B cell (primary cell): ENCODE data around the gene PRRT4. TPM values are rescaled to one million over a fixed set of nuclear protein-coding genes. Genes with fewer than 3 reads are reported as not detected.

Source experiments
- ATAC-seq: fragments of 200-7000 bp; cut with Tn5 transposase; one replicate; pipeline ENCODE4 v1.10.0; 2021; ENCODE audit warnings: low read depth, mild to moderate bottlenecking, moderate number of reproducible peaks, moderate library complexity
- CTCF ChIA-PET: fragments of 350-600 bp; sonication (Branson Sonifier 250); formaldehyde crosslinking; loops from one replicate; lab custom pipeline; 2021; ENCODE audit warnings: antibody characterized with exemption, inconsistent platforms; lab: Charles Lee
- POLR2A ChIA-PET: fragments of 350-600 bp; sonication (Branson Sonifier 250); formaldehyde crosslinking; loops from one replicate; lab custom pipeline; 2021; ENCODE audit warnings: antibody characterized with exemption; lab: Charles Lee
- DNase-seq: peaks from one replicate; pipeline ENCODE4 v3.0.0; 2013
- H2AFZ ChIP-seq: 2 replicates; pipeline ENCODE4 v1.6.1; 2012; ENCODE audit warnings: mild to moderate bottlenecking, low read depth, low read length; ENCODE audit not compliant: insufficient read depth, poor library complexity, severe bottlenecking
- H3K27ac ChIP-seq, 2 donors: 1 replicate in 1 of 2; 2 replicates in 1 of 2; pipeline ENCODE4 v1.5.1; 2012 to 2013; ENCODE audit warnings: low read length in 2 of 2, mild to moderate bottlenecking in 2 of 2, moderate library complexity in 1 of 2
- H3K27me3 ChIP-seq, 4 experiments: fragments of 200-600 bp in 1 of 4; sonication (generic) in 1 of 4; replicated peaks in 1 of 4; 1 replicate in 2 of 4; 2 replicates in 2 of 4; pipeline versions ENCODE4 v1.6.1 to v1.7.0; 2013 to 2016; ENCODE audit warnings: low read length in 3 of 4, mild to moderate bottlenecking in 2 of 4, mixed read lengths in 1 of 4, moderate library complexity in 1 of 4; ENCODE audit not compliant: insufficient read depth in 4 of 4, control insufficient read depth in 3 of 4; ENCODE audit errors: control extremely low read depth in 1 of 4
- H3K36me3 ChIP-seq, 2 experiments: replicated peaks in 1 of 2; 1 replicate in 1 of 2; 2 replicates in 1 of 2; pipeline versions ENCODE4 v1.6.1 to v1.7.1; 2013; ENCODE audit warnings: low read length in 1 of 2; ENCODE audit not compliant: insufficient read depth in 2 of 2, control insufficient read depth in 1 of 2; ENCODE audit errors: control extremely low read depth in 1 of 2, extremely low read depth in 1 of 2
- H3K4me1 ChIP-seq, 2 donors: fragments of 200-600 bp in 1 of 2; sonication (generic) in 1 of 2; 1 replicate in 1 of 2; 2 replicates in 1 of 2; pipeline versions ENCODE4 v1.5.1 to v1.6.1; 2013 to 2017; ENCODE audit warnings: low read length in 2 of 2; ENCODE audit not compliant: control insufficient read depth in 2 of 2, insufficient read depth in 2 of 2
- H3K4me2 ChIP-seq: replicated peaks from 2 replicates; pipeline ENCODE3; 2012; ENCODE audit warnings: mild to moderate bottlenecking, low read depth, low read length; ENCODE audit not compliant: poor library complexity, severe bottlenecking
- H3K4me3 ChIP-seq, 5 experiments: fragments of 200-600 bp in 1 of 5; sonication (generic) in 1 of 5; 1 replicate in 3 of 5; 2 replicates in 2 of 5; pipeline versions ENCODE4 v1.5.1 to v1.7.0; 2011 to 2016; ENCODE audit warnings: low read length in 4 of 5, mild to moderate bottlenecking in 4 of 5, low read depth in 2 of 5, control low read depth in 1 of 5, moderate library complexity in 1 of 5; ENCODE audit not compliant: insufficient read depth in 1 of 5; ENCODE audit errors: control extremely low read depth in 1 of 5, extremely low read depth in 1 of 5
- H3K79me2 ChIP-seq: fragments of 200-600 bp; sonication (generic); one replicate; pipeline ENCODE4 v1.6.0; 2016; ENCODE audit warnings: low read length; ENCODE audit not compliant: control insufficient read depth, insufficient read depth
- H3K9ac ChIP-seq: fragments of 200-600 bp; sonication (generic); 2 replicates; pipeline ENCODE4 v1.6.1; 2017; ENCODE audit warnings: mild to moderate bottlenecking, low read length, moderate library complexity
- H3K9me3 ChIP-seq, 3 donors: one replicate each; pipeline versions ENCODE4 v1.6.1 to v1.7.1; 2013; ENCODE audit warnings: low read length in 2 of 3; ENCODE audit not compliant: control insufficient read depth in 2 of 3, insufficient read depth in 1 of 3; ENCODE audit errors: control extremely low read depth in 1 of 3
- H4K20me1 ChIP-seq: 2 replicates; pipeline ENCODE4 v1.6.0; 2012; ENCODE audit warnings: mild to moderate bottlenecking, low read length; ENCODE audit not compliant: insufficient read depth, control insufficient read depth, poor library complexity, severe bottlenecking
- H3K27ac Mint-ChIP-seq: one replicate; pipeline ENCODE4 v1.8.0; 2021; ENCODE audit warnings: mixed read lengths
- H3K27me3 Mint-ChIP-seq: one replicate; pipeline ENCODE4 v1.8.0; 2021; ENCODE audit warnings: mixed read lengths
- H3K4me1 Mint-ChIP-seq: one replicate; pipeline ENCODE4 v1.8.0; 2021; ENCODE audit warnings: mixed read lengths
- H3K4me3 Mint-ChIP-seq: one replicate; pipeline ENCODE4 v1.8.0; 2021; ENCODE audit warnings: mixed read lengths
- H3K9me3 Mint-ChIP-seq: one replicate; pipeline ENCODE4 v1.8.0; 2022; ENCODE audit warnings: mixed read lengths; ENCODE audit not compliant: insufficient read depth
- CTCF ChIP-seq: fragments of 200-600 bp; IDR thresholded peaks from one replicate; pipeline ENCODE4 v1.8.0; 2022; ENCODE audit warnings: antibody characterized with exemption, mild to moderate bottlenecking
- EZH2 ChIP-seq: IDR thresholded peaks from 2 replicates; pipeline ENCODE4 v1.6.1; 2012; ENCODE audit warnings: borderline replicate concordance, low read depth, mild to moderate bottlenecking, moderate library complexity, low read length; ENCODE audit not compliant: insufficient read depth, poor library complexity, severe bottlenecking
- WGBS: methylation state at CpG from one replicate; pipeline ENCODE4 v1.1.5; 2013; ENCODE audit warnings: missing lambda C conversion rate; ENCODE audit not compliant: insufficient coverage; 5-methylcytosine and 5-hydroxymethylcytosine counted together
- intact Hi-C: fragments of 100-400 bp; cut with micrococcal nuclease; formaldehyde crosslinking; loops from one replicate; pipeline ENCODE4 v1.10.0; 2022
- polyA plus RNA-seq: library from polyadenylated mRNA; depleted of rRNA; stranded (reverse); fragments of >200 nt; gene quantifications from 2 replicates; pipeline ENCODE4 v1.2.3, GENCODE V29; 2012
- total RNA-seq, 2 donors: library from RNA; stranded (reverse); fragments of 120-200 nt in 1 of 2; gene quantifications; 1 replicate in 1 of 2; 2 replicates in 1 of 2; pipeline versions ENCODE4 v1.2.3 to v1.2.4, GENCODE V29; 2013 to 2022

The PRRT4 gene
- total and polyA plus RNA-seq, 2 donors (not counting 1 experiment from before 2014, with no cell fraction given): 0.04 to 0.20 TPM

GRCh38 chr7:128392446-128393327 lies 31.2 kb upstream of the PRRT4 start:
- H3K9me3 ChIP-seq: no peaks in the 10 kb centered on the region
- H3K79me2 ChIP-seq: no peaks in the 10 kb centered on the region
- intact Hi-C loops: no loop called here
- peaks cover 0 to 5% of the 10 kb centered on the region in 2 donors for H3K4me1 ChIP-seq
- peaks cover 0 to 10% (median 3%) of the 10 kb centered on the region in 4 experiments for H3K27me3 ChIP-seq
- ChIA-PET CTCF (interaction anchor here (1.0 to 1.2 kb wide), 2 partner anchors 35 to 69 kb away, joined by 3 to 6 read pairs; no protein-coding TSS in a partner anchor), POLR2A (no interaction called here)
- no peak overlapping the region for H3K4me2 ChIP-seq
- no peak overlapping the region for H3K27ac Mint-ChIP-seq
- no peak overlapping the region for H2AFZ ChIP-seq
- H3K27me3 Mint-ChIP-seq: no peaks in the 10 kb centered on the region
- no peak overlapping the region for H3K4me3 Mint-ChIP-seq
- H3K27ac ChIP-seq: no peak overlapping the region
- no peak overlapping the region for H3K4me3 ChIP-seq
- H4K20me1 ChIP-seq: no peaks in the 10 kb centered on the region
- H3K36me3 ChIP-seq: peaks cover 0 to 36% of the 10 kb centered on the region in 2 experiments
- H3K4me1 Mint-ChIP-seq: peaks cover 6% of the 10 kb centered on the region
- no peaks in the 10 kb centered on the region for H3K9me3 Mint-ChIP-seq
- WGBS: 97% methylated on average over 12 of the region's 18 CpGs
- ATAC-seq (no peak), DNase-seq (no peak)
- TF ChIP-seq EZH2: no peak
- no peak for TF ChIP-seq CTCF
- H3K9ac ChIP-seq: no peak overlapping the region

DNA sequence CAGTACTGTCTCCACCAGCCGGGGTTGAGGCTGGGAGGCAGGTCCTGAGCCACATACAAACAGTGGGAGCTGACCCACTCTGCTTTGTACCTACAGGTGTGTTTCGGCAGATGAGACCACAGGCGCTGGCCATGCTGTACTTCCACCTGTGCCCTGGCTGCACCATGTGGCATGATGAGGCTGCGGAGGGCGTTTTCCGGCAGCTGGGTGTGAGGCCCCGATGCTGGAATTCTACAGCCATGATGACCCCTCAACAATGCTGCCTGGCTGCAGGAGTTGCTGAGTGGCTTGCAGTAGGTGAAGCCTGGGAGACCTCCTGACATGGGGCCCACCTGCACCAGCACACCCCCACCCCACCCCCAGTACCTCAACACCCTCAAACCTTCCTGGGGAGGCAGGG lies 30.3 kb upstream of the PRRT4 start:
- DNase-seq (no peak), ATAC-seq (no peak)
- Mint-ChIP-seq H3K27ac (no peak overlapping the region), H3K4me1 (peaks cover 6% of the 10 kb centered on the region), H3K9me3 (no peaks in the 10 kb centered on the region), H3K27me3 (no peaks in the 10 kb centered on the region), H3K4me3 (no peak overlapping the region)
- POLR2A ChIA-PET: no interaction called here
- TF ChIP-seq EZH2 (no peak), CTCF (no peak)
- intact Hi-C loops: no loop called here
- CTCF ChIA-PET: interaction anchor here (1.2 kb wide), 2 partner anchors 36 to 70 kb away, joined by 6 read pairs; no protein-coding TSS in a partner anchor
- Histone ChIP-seq H4K20me1 (no peaks in the 10 kb centered on the region), H3K36me3 (peaks cover 0 to 27% of the 10 kb centered on the region in 2 experiments), H2AFZ (no peak overlapping the region), H3K27ac (no peak overlapping the region), H3K79me2 (no peaks in the 10 kb centered on the region), H3K9me3 (no peaks in the 10 kb centered on the region), H3K4me1 (peaks cover 0 to 7% of the 10 kb centered on the region in 2 donors), H3K27me3 (peaks cover 0 to 11% (median 3%) of the 10 kb centered on the region in 4 experiments), H3K9ac (no peak overlapping the region), H3K4me2 (no peak overlapping the region), H3K4me3 (no peak overlapping the region)
- WGBS: 100% methylated on average over 7 of the region's 7 CpGs
